ENCODE data around the gene SLC24A3.

DNA sequence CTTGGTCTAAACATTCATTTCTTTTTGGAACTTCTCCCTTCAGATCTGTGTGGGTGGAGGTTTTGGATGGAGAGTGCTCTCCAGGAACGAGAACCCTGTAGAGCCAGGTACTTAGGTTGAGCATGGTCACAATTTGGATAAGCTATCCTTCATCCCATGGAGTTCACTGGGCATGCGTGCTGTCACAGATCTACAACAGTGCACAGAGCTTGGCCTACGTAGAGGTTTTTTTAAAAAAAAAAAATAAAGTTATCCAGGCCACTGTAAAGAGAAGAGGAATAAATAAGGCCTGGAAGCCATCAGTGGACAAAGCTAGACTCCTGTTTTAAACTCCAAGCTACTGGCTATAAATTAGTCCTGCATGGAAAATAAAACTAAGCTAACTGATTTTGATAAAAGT is 165.6 kb downstream of the SLC24A3 start:
- TF ChIP-seq, protein P1, sequence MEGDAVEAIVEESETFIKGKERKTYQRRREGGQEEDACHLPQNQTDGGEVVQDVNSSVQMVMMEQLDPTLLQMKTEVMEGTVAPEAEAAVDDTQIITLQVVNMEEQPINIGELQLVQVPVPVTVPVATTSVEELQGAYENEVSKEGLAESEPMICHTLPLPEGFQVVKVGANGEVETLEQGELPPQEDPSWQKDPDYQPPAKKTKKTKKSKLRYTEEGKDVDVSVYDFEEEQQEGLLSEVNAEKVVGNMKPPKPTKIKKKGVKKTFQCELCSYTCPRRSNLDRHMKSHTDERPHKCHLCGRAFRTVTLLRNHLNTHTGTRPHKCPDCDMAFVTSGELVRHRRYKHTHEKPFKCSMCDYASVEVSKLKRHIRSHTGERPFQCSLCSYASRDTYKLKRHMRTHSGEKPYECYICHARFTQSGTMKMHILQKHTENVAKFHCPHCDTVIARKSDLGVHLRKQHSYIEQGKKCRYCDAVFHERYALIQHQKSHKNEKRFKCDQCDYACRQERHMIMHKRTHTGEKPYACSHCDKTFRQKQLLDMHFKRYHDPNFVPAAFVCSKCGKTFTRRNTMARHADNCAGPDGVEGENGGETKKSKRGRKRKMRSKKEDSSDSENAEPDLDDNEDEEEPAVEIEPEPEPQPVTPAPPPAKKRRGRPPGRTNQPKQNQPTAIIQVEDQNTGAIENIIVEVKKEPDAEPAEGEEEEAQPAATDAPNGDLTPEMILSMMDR (IDR thresholded peaks at IDR 0.05) = no peak
- TF ChIP-seq POLR2A (IDR thresholded peaks at IDR 0.05) = no peak
